Measurements from ENCODE around the gene MRPL19.

The MRPL19 gene

GRCh38 chr2:75646583-75647425, at the start of gene MRPL19:
TSS of gene MRPL19 (plus strand) at chr2:75646783. CDS start at chr2:75646808, 25 bp downstream.
- DNase-seq (ENCODE audit: low read depth in 2 of 2), result peak; percentile 55 to 69

GRCh38 chr2:75596784-75597183, 49.8 kb upstream of the MRPL19 start:
- DNase-seq (ENCODE audit: low read depth in 2 of 2), result no peak

GRCh38 chr2:75597949-75598348, 48.6 kb upstream of the MRPL19 start:
- no peak for DNase-seq (ENCODE audit: low read depth in 2 of 2)

DNA sequence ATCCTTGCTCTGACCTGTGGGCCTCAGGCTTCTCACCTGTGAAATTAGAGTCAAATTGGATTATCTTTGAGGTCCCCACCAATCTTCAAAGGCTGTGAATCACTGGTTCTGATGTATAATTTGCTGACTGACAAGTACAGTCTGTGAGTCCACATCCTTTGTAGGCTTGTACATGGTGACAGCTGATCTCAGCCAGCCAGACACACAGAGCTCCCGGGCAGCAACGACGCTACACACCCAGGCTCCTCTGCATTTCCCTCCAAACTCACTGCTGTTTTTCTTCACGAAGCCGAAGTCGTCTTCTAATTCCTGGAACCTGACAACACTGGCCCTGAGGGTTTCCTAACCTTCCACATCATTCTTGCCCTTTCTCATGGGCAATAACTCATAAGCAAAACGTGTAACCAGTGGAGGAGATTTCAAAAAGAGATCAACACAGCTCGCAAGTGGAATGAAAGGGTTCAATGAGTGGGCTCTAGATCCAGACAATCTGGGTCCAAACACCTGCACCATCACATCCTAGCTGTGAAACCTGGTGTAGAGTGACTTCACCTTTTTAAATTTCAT, 47.9 kb upstream of the MRPL19 start:
- DNase-seq (ENCODE audit: low read depth in 2 of 2), result no peak

- no peak for DNase-seq (ENCODE audit: low read depth in 2 of 2)
Observed at GRCh38 chr2:75600461-75601011, 46.0 kb upstream of the MRPL19 start.

GRCh38 chr2:75602724-75603342, 43.8 kb upstream of the MRPL19 start:
- DNase-seq (ENCODE audit: low read depth in 2 of 2), result no peak

- no peak for DNase-seq (ENCODE audit: low read depth in 2 of 2)
Observed at GRCh38 chr2:75603477-75603876, 43.1 kb upstream of the MRPL19 start.

- no peak for DNase-seq (ENCODE audit: low read depth in 2 of 2)
Observed at GRCh38 chr2:75604484-75604883, 42.1 kb upstream of the MRPL19 start.

DNA sequence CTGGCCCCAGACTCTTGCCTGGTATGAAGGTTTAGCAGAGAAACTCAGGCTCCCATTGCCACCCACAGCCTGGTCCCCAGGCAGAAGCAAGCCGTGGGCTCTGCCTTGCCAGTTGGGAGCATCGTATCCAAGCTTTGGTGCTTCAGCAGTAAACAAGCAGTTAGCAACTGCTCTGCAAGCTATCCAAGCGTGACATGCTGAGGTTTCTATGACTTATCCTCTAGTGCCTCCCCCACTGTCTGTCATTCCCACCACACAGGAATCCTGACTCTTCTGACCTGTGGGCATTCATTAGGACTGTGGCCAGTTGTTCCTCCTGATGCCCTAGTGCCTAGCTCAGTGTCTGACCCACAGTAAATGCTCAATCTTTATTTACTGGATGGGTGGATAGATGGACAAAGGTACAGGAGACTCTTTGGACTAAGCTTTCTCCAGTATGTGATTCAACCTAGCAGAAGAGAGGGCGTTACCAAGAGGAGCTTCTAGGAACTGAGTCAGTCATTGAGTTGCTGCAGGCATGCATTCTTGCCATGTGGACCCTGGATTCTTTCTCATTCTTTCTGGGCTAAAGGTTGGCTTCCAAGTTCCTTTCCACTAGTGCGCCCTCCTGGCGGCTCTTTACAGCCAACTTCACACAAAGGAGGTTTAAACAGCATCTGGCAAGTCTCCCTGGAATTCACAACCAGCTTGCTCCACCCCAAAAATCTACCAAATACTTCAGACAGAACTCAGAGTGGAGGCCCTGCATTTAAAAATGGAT, 40.6 kb upstream of the MRPL19 start:
- no peak for DNase-seq (ENCODE audit: low read depth in 2 of 2)

GRCh38 chr2:75606761-75607399, 39.7 kb upstream of the MRPL19 start:
- no peak for DNase-seq (ENCODE audit: low read depth in 2 of 2)

- DNase-seq (ENCODE audit: low read depth in 2 of 2), result no peak
Observed at GRCh38 chr2:75607400-75607798, 39.2 kb upstream of the MRPL19 start.

- DNase-seq (ENCODE audit: low read depth in 2 of 2), result no peak
Observed at GRCh38 chr2:75607988-75608683, 38.4 kb upstream of the MRPL19 start.

GRCh38 chr2:75608684-75609333, 37.8 kb upstream of the MRPL19 start:
- peak; percentile 13 to 28 for DNase-seq (ENCODE audit: low read depth in 2 of 2)

- DNase-seq (ENCODE audit: low read depth in 2 of 2), result no peak
Observed at GRCh38 chr2:75609334-75609689, 37.3 kb upstream of the MRPL19 start.

DNA sequence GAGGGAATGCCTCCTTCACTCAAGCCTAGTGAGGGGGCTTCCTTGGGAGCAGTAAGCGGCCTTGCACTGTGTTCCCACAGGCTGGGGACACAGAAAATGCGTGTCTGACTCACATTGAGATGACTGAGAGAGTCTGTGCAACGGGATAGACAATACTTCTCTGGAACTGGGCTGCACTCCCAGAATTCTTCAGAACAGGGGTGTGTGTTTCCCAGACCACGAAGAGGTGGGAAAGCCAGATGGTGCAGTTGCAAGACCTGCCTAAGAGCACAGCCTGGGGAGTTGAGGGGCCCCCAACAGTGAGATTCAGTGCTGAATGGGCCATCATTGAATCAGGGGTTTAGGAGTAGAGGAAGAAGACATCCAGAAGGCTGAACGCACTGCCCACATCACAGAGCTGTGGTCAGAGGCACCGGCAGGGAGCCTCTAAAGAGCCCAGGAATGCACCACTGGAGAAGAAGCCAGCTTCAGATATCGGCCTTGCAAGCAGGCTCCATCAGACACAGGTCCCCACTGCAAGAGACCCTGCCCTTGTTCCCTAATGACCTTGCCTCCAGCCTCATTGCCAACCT, 36.6 kb upstream of the MRPL19 start:
- no peak for DNase-seq (ENCODE audit: low read depth in 2 of 2)

DNA sequence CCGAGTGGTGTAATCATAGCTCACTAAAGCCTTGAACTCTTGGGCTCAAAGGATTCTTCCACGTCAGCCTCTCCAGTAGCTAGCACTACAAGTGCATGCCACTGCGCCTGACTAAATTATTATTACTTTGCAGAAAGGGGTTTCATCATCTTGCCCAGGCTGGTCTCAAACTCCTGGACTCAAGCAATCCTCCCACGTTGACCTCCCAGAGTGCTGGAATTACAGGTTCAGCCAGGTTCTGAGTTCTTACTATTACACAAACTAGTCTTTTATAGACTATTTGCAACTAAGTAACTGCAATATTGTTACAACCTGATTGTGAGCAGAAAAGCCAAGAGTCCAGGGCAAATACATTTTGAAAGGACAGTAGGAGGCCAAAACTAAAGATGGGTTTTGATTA, 35.9 kb upstream of the MRPL19 start:
- DNase-seq (ENCODE audit: low read depth in 2 of 2), result no peak

GRCh38 chr2:75612108-75612861, 34.3 kb upstream of the MRPL19 start:
- no peak for DNase-seq (ENCODE audit: low read depth in 2 of 2)

DNA sequence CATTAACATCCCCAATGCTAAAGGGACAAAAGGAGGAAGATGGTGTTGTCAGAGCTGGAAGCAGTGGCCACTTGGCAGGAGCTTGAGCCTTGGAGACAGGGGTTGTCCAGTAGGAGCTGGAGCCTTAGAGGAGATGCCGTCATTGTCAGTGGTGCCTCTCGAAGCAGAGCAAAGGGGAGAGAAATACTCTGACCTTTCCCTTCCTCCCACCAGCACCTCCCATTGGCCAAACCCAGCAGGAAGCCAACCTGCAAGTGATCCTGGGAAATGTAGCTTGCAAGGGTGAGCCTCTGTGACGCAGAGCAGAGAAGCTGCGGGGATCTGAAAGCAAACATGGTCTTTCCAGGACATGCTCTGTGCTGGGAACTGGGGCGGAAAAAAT, 33.7 kb upstream of the MRPL19 start:
- DNase-seq (ENCODE audit: low read depth in 2 of 2), result no peak

DNA sequence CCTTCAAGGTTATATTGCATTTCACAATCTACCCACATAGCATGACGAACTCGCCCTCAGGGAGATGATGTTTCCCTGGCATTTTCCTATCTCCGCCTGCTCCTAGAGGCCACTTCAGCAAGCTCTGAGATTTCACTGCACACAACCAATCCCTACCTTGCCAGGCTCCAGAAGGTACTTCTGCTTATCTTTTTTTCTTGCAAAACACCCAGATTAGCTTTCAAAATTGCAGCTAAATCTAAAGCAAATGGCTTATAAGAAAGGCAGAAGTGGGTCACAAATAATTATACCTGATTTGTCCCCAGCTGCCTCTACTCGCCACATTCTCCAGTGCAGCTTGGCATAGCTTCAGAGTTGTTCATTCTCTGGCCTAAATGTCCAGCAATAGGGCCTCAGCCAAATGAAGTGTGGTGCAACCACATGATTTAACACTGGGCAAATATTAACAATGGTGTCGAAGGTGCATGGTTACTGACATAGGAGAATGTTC, 32.4 kb upstream of the MRPL19 start:
- DNase-seq (ENCODE audit: low read depth in 2 of 2), result no peak
